ENCODE data around the gene CLBA1.

- TF ChIP-seq CTCF (IDR thresholded peaks at IDR 0.05): no peak
- TF ChIP-seq POLR2A (IDR thresholded peaks at IDR 0.05): no peak
These were observed 2.9 kb upstream of the CLBA1 start for GRCh38 chr14:104982548-104983230.
